Activated T-helper 2 cell treated with anti-CD3 and anti-CD28 coated beads, Interferon-gamma antibody, Interleukin-2, Interleukin-4, amounts not matched to agents 10 μg/mL and 5 μg/mL and 100 μg/mL, durations not matched to agents 14 hours and 24 hours and 36 hours (primary cell): Measurements from ENCODE around the gene SMURF2. TPM values are rescaled to one million over a fixed set of nuclear protein-coding genes. Genes with fewer than 3 reads are reported as not detected.
"Not testable (repeated sequence)": the region's sequence is repeated elsewhere in the genome, so short reads cannot be mapped to it uniquely, and the experiment has no call there.

Source experiments
- DNase-seq: peaks from one replicate; pipeline ENCODE4 v3.0.0; 2021; ENCODE audit warnings: low spot score
- H3K27ac Mint-ChIP-seq: one replicate; pipeline ENCODE4 v1.8.0; 2021; ENCODE audit warnings: mixed read lengths
- H3K27me3 Mint-ChIP-seq: one replicate; pipeline ENCODE4 v1.8.0; 2021; ENCODE audit warnings: low read depth, mixed read lengths
- H3K36me3 Mint-ChIP-seq: one replicate; pipeline ENCODE4 v1.8.0; 2021; ENCODE audit warnings: low read depth, mixed read lengths
- H3K4me1 Mint-ChIP-seq: one replicate; pipeline ENCODE4 v1.8.0; 2021; ENCODE audit warnings: low read depth, mixed read lengths
- H3K4me3 Mint-ChIP-seq: one replicate; pipeline ENCODE4 v1.8.0; 2021; ENCODE audit warnings: low read depth, mild to moderate bottlenecking, moderate library complexity, mixed read lengths
- H3K9me3 Mint-ChIP-seq: one replicate; pipeline ENCODE4 v1.8.0; 2021; ENCODE audit warnings: mixed read lengths
- intact Hi-C: fragments of 100-400 bp; cut with micrococcal nuclease; formaldehyde crosslinking; loops from one replicate; pipeline ENCODE4 v1.15.1; 2023
- total RNA-seq: library from RNA; stranded (reverse); gene quantifications from 2 replicates; pipeline ENCODE4 v1.2.3, GENCODE V29; 2022

Gene SMURF2
- total RNA-seq, 1 donor from 2014 or later = 13.1 TPM

- Mint-ChIP-seq H3K36me3 (peaks cover 18% of the 10 kb centered on the region), H3K4me3 (peak overlapping the region; percentile 96), H3K4me1 (peaks cover 27% of the 10 kb centered on the region), H3K27ac (peak overlapping the region; percentile 93)
- not testable (repeated sequence) for H3K9me3 Mint-ChIP-seq, H3K27me3 Mint-ChIP-seq
- intact Hi-C loops = loop anchor here (2.0 to 10.0 kb wide), 4 partner anchors 46 to 164 kb away; partner anchors contain the start of genes CEP95, DDX5 and POLG2
- DNase-seq = peak; percentile 20
Observed at GRCh38 chr17:64660978-64661725, 955 bp downstream of the SMURF2 start.

- Mint-ChIP-seq H3K4me1 (peaks cover 27% of the 10 kb centered on the region), H3K4me3 (peak overlapping the region; percentile 96), H3K27ac (peak overlapping the region; percentile 14), H3K36me3 (peaks cover 26% of the 10 kb centered on the region)
- intact Hi-C loops = loop anchor here (2.0 to 10.0 kb wide), 4 partner anchors 47 to 164 kb away; partner anchors contain the start of genes CEP95, DDX5 and POLG2
- not testable (repeated sequence) for H3K9me3 Mint-ChIP-seq, DNase-seq, H3K27me3 Mint-ChIP-seq
Observed at GRCh38 chr17:64660195-64660977, 1.7 kb downstream of the SMURF2 start.

- no peaks in the 10 kb centered on the region for H3K9me3 Mint-ChIP-seq
- no peaks in the 10 kb centered on the region for H3K27me3 Mint-ChIP-seq
- peaks cover 27% of the 10 kb centered on the region for H3K36me3 Mint-ChIP-seq
- intact Hi-C loops = no loop called here
- DNase-seq = no peak
- peaks cover 27% of the 10 kb centered on the region for H3K4me1 Mint-ChIP-seq
- H3K4me3 Mint-ChIP-seq = no peak overlapping the region
- no peak overlapping the region for H3K27ac Mint-ChIP-seq
Observed at GRCh38 chr17:64658931-64659330, 3.2 kb downstream of the SMURF2 start.

GRCh38 chr17:64657610-64658125, 4.4 kb downstream of the SMURF2 start:
- H3K27ac Mint-ChIP-seq = no peak overlapping the region
- H3K4me3 Mint-ChIP-seq = no peak overlapping the region
- H3K27me3 Mint-ChIP-seq = no peaks in the 10 kb centered on the region
- DNase-seq = no peak
- intact Hi-C loops = no loop called here
- H3K4me1 Mint-ChIP-seq = peaks cover 31% of the 10 kb centered on the region
- H3K9me3 Mint-ChIP-seq = no peaks in the 10 kb centered on the region
- peaks cover 30% of the 10 kb centered on the region for H3K36me3 Mint-ChIP-seq

- H3K27ac Mint-ChIP-seq = no peak overlapping the region
- H3K9me3 Mint-ChIP-seq = no peaks in the 10 kb centered on the region
Observed at GRCh38 chr17:64655704-64656103, 6.4 kb downstream of the SMURF2 start.

GRCh38 chr17:64653985-64654355, 8.1 kb downstream of the SMURF2 start:
- Mint-ChIP-seq H3K36me3 (peaks cover 23% of the 10 kb centered on the region), H3K27me3 (no peaks in the 10 kb centered on the region), H3K4me3 (no peak overlapping the region), H3K9me3 (no peaks in the 10 kb centered on the region), H3K27ac (no peak overlapping the region), H3K4me1 (peaks cover 16% of the 10 kb centered on the region)
- DNase-seq = no peak
- intact Hi-C loops = no loop called here

More at GRCh38 chr17:64655704-64656103, 6.4 kb downstream of the SMURF2 start:
- H3K4me1 Mint-ChIP-seq = peaks cover 26% of the 10 kb centered on the region
- no peaks in the 10 kb centered on the region for H3K27me3 Mint-ChIP-seq
- no peak for DNase-seq
- H3K4me3 Mint-ChIP-seq = no peak overlapping the region
- intact Hi-C loops = no loop called here
- H3K36me3 Mint-ChIP-seq = peaks cover 22% of the 10 kb centered on the region

- H3K27me3 Mint-ChIP-seq = no peaks in the 10 kb centered on the region
- no peak overlapping the region for H3K4me3 Mint-ChIP-seq
- peaks cover 26% of the 10 kb centered on the region for H3K36me3 Mint-ChIP-seq
- H3K4me1 Mint-ChIP-seq = peaks cover 15% of the 10 kb centered on the region
- intact Hi-C loops = no loop called here
- H3K9me3 Mint-ChIP-seq = no peaks in the 10 kb centered on the region
- H3K27ac Mint-ChIP-seq = no peak overlapping the region
- DNase-seq = no peak
Observed at GRCh38 chr17:64653325-64653984, 8.7 kb downstream of the SMURF2 start.

- intact Hi-C loops = no loop called here
- Mint-ChIP-seq H3K9me3 (no peaks in the 10 kb centered on the region), H3K27me3 (no peaks in the 10 kb centered on the region), H3K27ac (no peak overlapping the region), H3K36me3 (peaks cover 24% of the 10 kb centered on the region), H3K4me3 (no peak overlapping the region), H3K4me1 (peaks cover 19% of the 10 kb centered on the region)
- DNase-seq = no peak
Observed at GRCh38 chr17:64651889-64652288, 10.2 kb downstream of the SMURF2 start.

- H3K27me3 Mint-ChIP-seq = no peaks in the 10 kb centered on the region
- H3K4me3 Mint-ChIP-seq = no peak overlapping the region
- H3K9me3 Mint-ChIP-seq = no peaks in the 10 kb centered on the region
- no peak overlapping the region for H3K27ac Mint-ChIP-seq
- DNase-seq = no peak
- intact Hi-C loops = loop anchor here (2.0 to 5.0 kb wide), 4 partner anchors 19 to 151 kb away; partner anchors contain the start of genes CEP95, DDX5 and POLG2
- H3K4me1 Mint-ChIP-seq = peaks cover 20% of the 10 kb centered on the region
- H3K36me3 Mint-ChIP-seq = peaks cover 20% of the 10 kb centered on the region
Observed at GRCh38 chr17:64648234-64648633, 13.9 kb downstream of the SMURF2 start.

GRCh38 chr17:64647817-64648216, 14.3 kb downstream of the SMURF2 start:
- no peaks in the 10 kb centered on the region for H3K27me3 Mint-ChIP-seq
- DNase-seq = no peak
- intact Hi-C loops = loop anchor here (2.0 to 5.0 kb wide), 4 partner anchors 19 to 151 kb away; partner anchors contain the start of genes CEP95, DDX5 and POLG2
- H3K27ac Mint-ChIP-seq = no peak overlapping the region
- H3K36me3 Mint-ChIP-seq = peaks cover 20% of the 10 kb centered on the region
- no peak overlapping the region for H3K4me3 Mint-ChIP-seq
- H3K4me1 Mint-ChIP-seq = peaks cover 20% of the 10 kb centered on the region
- no peaks in the 10 kb centered on the region for H3K9me3 Mint-ChIP-seq

GRCh38 chr17:64639516-64639915, 22.6 kb downstream of the SMURF2 start:
- Mint-ChIP-seq H3K4me3 (no peak overlapping the region), H3K9me3 (peaks cover 4% of the 10 kb centered on the region), H3K27me3 (no peaks in the 10 kb centered on the region), H3K4me1 (peaks cover 21% of the 10 kb centered on the region), H3K27ac (no peak overlapping the region), H3K36me3 (peaks cover 23% of the 10 kb centered on the region)
- no peak for DNase-seq
- intact Hi-C loops = no loop called here

GRCh38 chr17:64638552-64639203, 23.4 kb downstream of the SMURF2 start:
- Mint-ChIP-seq H3K36me3 (peaks cover 28% of the 10 kb centered on the region), H3K9me3 (peaks cover 4% of the 10 kb centered on the region), H3K27ac (no peak overlapping the region), H3K27me3 (no peaks in the 10 kb centered on the region), H3K4me3 (no peak overlapping the region), H3K4me1 (peaks cover 26% of the 10 kb centered on the region)
- no peak for DNase-seq
- intact Hi-C loops = no loop called here
